Calu3 (cell line): ENCODE measurements around the gene CATSPERZ. TPM values are rescaled to one million over a fixed set of nuclear protein-coding genes. Genes with fewer than 3 reads are reported as not detected.

ENCODE experiments used
- BruUV-seq: library from RNA; stranded (reverse); fragments of 400-500 nt; replicated peaks from 2 replicates; lab custom pipeline; 2021; lab: Mats Ljungman, UMichigan
- CTCF ChIA-PET: fragments of 300-600 bp; sonication (Branson Sonifier 250); formaldehyde crosslinking; loops from one replicate; lab custom pipeline; 2022; ENCODE audit warnings: antibody characterized with exemption; lab: Charles Lee
- DNase-seq: peaks from one replicate; pipeline ENCODE4 v3.0.0; 2022
- H3K27ac Mint-ChIP-seq: one replicate; pipeline ENCODE4 v1.8.0; 2022; ENCODE audit warnings: mixed read lengths; ENCODE audit not compliant: unreplicated experiment
- H3K27me3 Mint-ChIP-seq: one replicate; pipeline ENCODE4 v1.8.0; 2022; ENCODE audit warnings: mixed read lengths; ENCODE audit not compliant: unreplicated experiment
- H3K36me3 Mint-ChIP-seq: one replicate; pipeline ENCODE4 v1.8.0; 2022; ENCODE audit warnings: mild to moderate bottlenecking, moderate library complexity, mixed read lengths; ENCODE audit not compliant: insufficient read depth, unreplicated experiment
- H3K4me1 Mint-ChIP-seq: one replicate; pipeline ENCODE4 v1.8.0; 2022; ENCODE audit warnings: mild to moderate bottlenecking, low read depth, mixed read lengths; ENCODE audit not compliant: unreplicated experiment
- H3K4me3 Mint-ChIP-seq: one replicate; pipeline ENCODE4 v1.8.0; 2022; ENCODE audit warnings: mild to moderate bottlenecking, low read depth, moderate library complexity, mixed read lengths; ENCODE audit not compliant: unreplicated experiment
- H3K9me3 Mint-ChIP-seq: one replicate; pipeline ENCODE4 v1.8.0; 2022; ENCODE audit warnings: low read depth, mixed read lengths; ENCODE audit not compliant: unreplicated experiment
- CTCF ChIP-seq: fragments of 200-600 bp; IDR thresholded peaks from one replicate; pipeline ENCODE4 v1.8.0; 2022; ENCODE audit warnings: antibody characterized with exemption; ENCODE audit not compliant: unreplicated experiment
- intact Hi-C: fragments of 100-400 bp; cut with micrococcal nuclease; formaldehyde crosslinking; loops from one replicate; pipeline ENCODE4 v1.10.0; 2022; ENCODE audit not compliant: unreplicated experiment
- microRNA-seq: library from miRNA; unstranded; fragments of <30 nt; microRNA quantifications from one replicate; pipeline ENCODE4 v1.2.0, GENCODE V29; 2022
- total RNA-seq: library from RNA; stranded (reverse); gene quantifications from 2 replicates; pipeline ENCODE4 v1.2.3, GENCODE V29; 2022

CATSPERZ gene
- total RNA-seq, 1 experiment from 2014 or later = 0.85 TPM

GRCh38 chr11:64352099-64352994 lies 52.2 kb downstream of the CATSPERZ start:
- no peak for DNase-seq

GRCh38 chr11:64352995-64353714 lies 53.0 kb downstream of the CATSPERZ start:
- Mint-ChIP-seq H3K9me3 (no peaks in the 10 kb centered on the region), H3K27ac (no peak overlapping the region), H3K27me3 (no peaks in the 10 kb centered on the region), H3K4me3 (no peak overlapping the region), H3K4me1 (peaks cover 14% of the 10 kb centered on the region), H3K36me3 (peaks cover 6% of the 10 kb centered on the region)
- TF ChIP-seq CTCF = no peak
- no TSS peak for BruUV-seq
- CTCF ChIA-PET = interaction anchor here (0.6 to 4.6 kb wide), 4 partner anchors 10 to 1308 kb away, joined by 3 to 168 read pairs (median 12); partner anchors contain the start of genes PRDX5 and TRMT112
- no peak for DNase-seq
- intact Hi-C loops = no loop called here

More at GRCh38 chr11:64352099-64352994, 52.2 kb downstream of the CATSPERZ start:
- H3K9me3 Mint-ChIP-seq = no peaks in the 10 kb centered on the region
- no TSS peak for BruUV-seq
- no peak overlapping the region for H3K4me3 Mint-ChIP-seq
- peaks cover 13% of the 10 kb centered on the region for H3K4me1 Mint-ChIP-seq
- no peaks in the 10 kb centered on the region for H3K36me3 Mint-ChIP-seq
- CTCF ChIA-PET = interaction anchor here (0.6 to 4.6 kb wide), 3 partner anchors 10 to 1307 kb away, joined by 3 to 168 read pairs (median 3); partner anchors contain the start of genes PRDX5 and TRMT112
- no peak for TF ChIP-seq CTCF
- H3K27ac Mint-ChIP-seq = no peak overlapping the region
- intact Hi-C loops = no loop called here
- H3K27me3 Mint-ChIP-seq = no peaks in the 10 kb centered on the region

- intact Hi-C loops = no loop called here
- DNase-seq = no peak
- no TSS peak for BruUV-seq
- Mint-ChIP-seq H3K27me3 (no peaks in the 10 kb centered on the region), H3K27ac (no peak overlapping the region), H3K4me3 (no peak overlapping the region), H3K9me3 (no peaks in the 10 kb centered on the region), H3K36me3 (peaks cover 14% of the 10 kb centered on the region), H3K4me1 (peaks cover 18% of the 10 kb centered on the region)
- no peak for TF ChIP-seq CTCF
- CTCF ChIA-PET = interaction anchor here (0.9 to 4.6 kb wide), 6 partner anchors 10 to 84 kb away, joined by 3 to 168 read pairs (median 24); partner anchors contain the start of genes ESRRA, PRDX5 and TRMT112
Measured at GRCh38 chr11:64353715-64354506, 53.8 kb downstream of the CATSPERZ start.

Small RNA genes within 50 kb of the gene (microRNA-seq; reads per million reads assigned to microRNA genes)
- not detected for gene MIR7155

Other genes with a start within 250 kb of the CATSPERZ start
- 35.7 and 38.0 TPM in 2 replicates for gene MACROD1, start 134.2 kb upstream of the CATSPERZ start, total RNA-seq
- gene STIP1, start 114.2 kb upstream of the CATSPERZ start, total RNA-seq = 344 and 391 TPM in 2 replicates
- 16.6 and 18.6 TPM in 2 replicates for gene FERMT3, start 93.6 kb upstream of the CATSPERZ start, total RNA-seq
- gene TRPT1, start 74.2 kb upstream of the CATSPERZ start, total RNA-seq = 43.1 TPM in 2 replicates
- gene NUDT22, start 74.1 kb upstream of the CATSPERZ start, total RNA-seq = 58.7 and 63.6 TPM in 2 replicates
- gene DNAJC4, start 69.8 kb upstream of the CATSPERZ start, total RNA-seq = 26.6 and 28.0 TPM in 2 replicates
- 88.8 and 91.5 TPM in 2 replicates for gene VEGFB, start 65.8 kb upstream of the CATSPERZ start, total RNA-seq
- gene FKBP2, start 59.3 kb upstream of the CATSPERZ start, total RNA-seq = 87.4 and 91.3 TPM in 2 replicates
- 276 and 334 TPM in 2 replicates for gene PPP1R14B, start 53.4 kb upstream of the CATSPERZ start, total RNA-seq
- gene PLCB3, start 48.8 kb upstream of the CATSPERZ start, total RNA-seq = 35.9 and 39.5 TPM in 2 replicates
- gene BAD, start 15.7 kb upstream of the CATSPERZ start, total RNA-seq = 30.2 and 33.6 TPM in 2 replicates
- 33.3 and 37.0 TPM in 2 replicates for gene GPR137, start 14.5 kb upstream of the CATSPERZ start, total RNA-seq
- gene KCNK4, start 9.1 kb upstream of the CATSPERZ start, total RNA-seq = not detected in 2 replicates
- gene ESRRA, start 5.2 kb downstream of the CATSPERZ start, total RNA-seq = 53.4 and 59.7 TPM in 2 replicates
- 197 and 211 TPM in 2 replicates for gene TRMT112, start 17.2 kb downstream of the CATSPERZ start, total RNA-seq
- gene PRDX5, start 17.8 kb downstream of the CATSPERZ start, total RNA-seq = 165 TPM in 2 replicates
- gene CCDC88B, start 39.8 kb downstream of the CATSPERZ start, total RNA-seq = 7.6 and 8.2 TPM in 2 replicates
- gene RPS6KA4, start 58.8 kb downstream of the CATSPERZ start, total RNA-seq = 46.0 and 56.5 TPM in 2 replicates